Ammon's horn (tissue), 1 donor: ENCODE data around the gene CNP.
"Not testable (repeated sequence)": the region's sequence is repeated elsewhere in the genome, so short reads cannot be mapped to it uniquely, and the experiment has no call there.

ENCODE experiments used
- DNase-seq: peaks from one replicate; pipeline ENCODE4 v3.0.0-alpha.2; 2016; ENCODE audit warnings: low spot score

The CNP gene

DNA sequence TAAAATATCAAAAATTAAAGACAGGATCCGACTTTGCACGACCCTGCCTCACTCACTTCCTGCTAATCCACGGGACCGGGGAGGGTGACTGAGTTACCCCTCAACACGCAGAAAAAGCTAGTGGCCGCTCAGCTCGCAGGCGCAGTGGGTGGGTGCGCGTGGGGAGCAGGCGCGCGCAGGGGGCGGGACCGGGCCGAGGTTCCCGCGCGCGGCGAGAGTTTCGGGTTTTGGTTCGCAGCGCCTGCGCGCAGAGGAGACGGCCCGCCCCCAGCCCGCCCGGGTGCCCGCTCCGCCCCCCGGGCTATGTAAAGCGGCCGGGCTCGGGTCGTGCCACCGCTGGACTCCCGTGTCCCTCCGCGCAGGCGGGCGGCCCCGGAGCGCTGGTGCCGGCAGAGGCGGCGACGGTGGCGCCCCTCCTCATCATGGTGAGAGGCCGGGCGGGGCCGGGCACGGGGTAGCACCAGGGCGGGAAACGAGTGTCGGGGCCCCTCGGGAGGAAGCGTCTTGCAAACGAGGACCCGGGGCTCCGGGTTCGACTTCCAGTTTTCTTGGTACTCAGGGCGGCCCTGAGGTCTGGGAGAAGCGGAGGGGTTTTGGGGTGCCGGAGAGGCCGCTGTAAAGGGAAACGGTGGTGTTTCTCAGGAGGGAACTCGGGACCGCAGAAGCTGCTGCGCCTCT, at the start of gene CNP:
TSS of gene CNP (plus strand) at position 333 of the 678 bp plus-strand sequence. CDS start at position 423, 90 bp downstream.
- peak; percentile 92 for DNase-seq

DNA sequence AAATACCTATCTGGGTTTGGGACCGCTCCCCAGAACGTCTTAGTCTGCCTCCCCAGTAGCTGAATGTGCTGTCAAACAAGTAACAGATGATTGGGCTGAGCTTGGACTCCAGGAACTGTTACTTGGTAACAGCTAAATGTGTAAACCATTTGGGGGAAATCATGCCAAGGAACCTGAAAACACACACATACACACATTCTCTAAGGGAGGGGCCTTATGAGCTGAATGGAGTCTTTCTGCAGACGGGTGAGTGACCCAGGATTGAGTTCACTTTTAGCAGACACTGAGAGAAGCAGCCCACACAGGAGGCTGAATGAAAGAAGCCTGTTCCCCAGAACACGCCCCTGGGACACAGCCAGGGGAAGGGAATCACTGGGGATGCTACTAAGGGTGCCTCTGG, 49.4 kb upstream of the CNP start:
- peak; percentile 77 for DNase-seq

DNA sequence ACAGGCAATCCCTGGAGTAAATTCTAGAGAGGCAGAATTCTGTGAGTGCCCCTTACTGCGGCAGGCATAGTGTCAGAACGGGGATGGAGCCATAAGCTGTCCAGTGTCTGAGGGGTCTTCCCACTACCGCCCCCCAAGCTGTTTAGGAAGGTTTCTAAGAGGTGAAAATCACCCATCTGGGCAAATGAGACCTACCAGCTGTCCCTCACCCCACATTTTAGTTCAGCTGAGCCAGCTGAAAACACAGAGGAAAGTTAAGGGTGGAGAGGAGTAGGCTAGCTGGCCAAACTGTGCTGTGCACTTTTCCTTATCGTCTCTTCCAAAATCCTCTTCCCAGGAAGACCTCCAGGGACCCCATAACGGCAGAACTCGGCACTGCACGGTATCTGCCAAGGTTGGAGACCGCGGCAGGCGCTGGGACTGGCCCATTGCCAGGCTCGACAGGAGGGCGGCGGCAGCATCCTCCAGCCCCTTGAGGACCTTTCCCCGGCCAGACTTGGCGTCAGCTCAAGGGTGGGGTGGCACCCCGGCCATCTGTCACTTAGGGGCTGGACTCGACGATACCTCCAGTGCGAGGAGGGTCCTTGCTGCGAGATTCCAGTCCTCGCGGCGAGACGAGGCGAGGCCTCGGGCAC, 48.8 kb upstream of the CNP start:
- DNase-seq = peak; percentile 35

DNA sequence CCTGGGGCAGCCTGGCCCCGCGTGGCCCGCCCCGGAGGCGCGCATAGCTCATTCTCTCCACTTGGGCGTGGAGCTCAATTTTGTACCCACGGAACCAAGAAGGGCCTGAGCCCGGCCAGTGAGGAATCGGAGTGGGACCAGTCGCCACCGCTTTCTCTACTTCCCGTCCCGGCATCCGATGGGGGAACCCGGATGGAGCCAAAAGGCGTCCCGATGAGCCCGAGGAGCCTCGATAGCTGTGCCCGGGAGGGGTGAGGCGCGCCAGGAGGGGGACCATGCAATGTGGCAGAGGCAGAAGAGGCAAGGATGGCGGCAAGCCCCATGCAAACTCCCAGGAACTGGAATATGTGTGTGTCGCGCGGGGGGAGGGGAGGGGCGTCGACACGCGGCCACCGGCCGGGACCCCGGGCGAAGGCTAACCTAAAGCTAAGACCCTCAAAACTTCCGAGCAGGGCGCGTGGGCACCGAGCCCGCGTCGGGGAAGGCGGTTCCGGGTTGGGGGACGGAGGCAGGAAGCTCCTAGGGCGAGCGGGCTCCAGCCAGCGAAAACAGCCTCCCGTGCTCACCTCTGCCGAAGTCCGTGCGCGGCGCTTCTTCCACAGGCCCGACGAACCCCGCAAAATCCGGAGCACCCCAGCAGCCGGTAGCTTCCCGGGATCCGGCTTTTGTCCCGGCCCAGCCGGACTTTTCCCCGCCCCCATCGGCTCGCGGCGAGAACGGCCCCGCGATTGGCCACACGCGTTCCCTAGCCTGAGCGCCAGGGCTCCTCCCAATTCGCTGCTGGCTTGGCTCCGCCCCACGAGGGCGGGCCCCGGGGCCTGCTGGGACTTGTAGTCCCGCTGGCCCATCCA, 48.1 kb upstream of the CNP start, which contains the start of gene ACLY:
TSS of gene ACLY (minus strand) at position 638 of the 851 bp plus-strand sequence. CDS start 5,078 bp downstream, outside the sequence.
- peak; percentile 96 for DNase-seq

DNA sequence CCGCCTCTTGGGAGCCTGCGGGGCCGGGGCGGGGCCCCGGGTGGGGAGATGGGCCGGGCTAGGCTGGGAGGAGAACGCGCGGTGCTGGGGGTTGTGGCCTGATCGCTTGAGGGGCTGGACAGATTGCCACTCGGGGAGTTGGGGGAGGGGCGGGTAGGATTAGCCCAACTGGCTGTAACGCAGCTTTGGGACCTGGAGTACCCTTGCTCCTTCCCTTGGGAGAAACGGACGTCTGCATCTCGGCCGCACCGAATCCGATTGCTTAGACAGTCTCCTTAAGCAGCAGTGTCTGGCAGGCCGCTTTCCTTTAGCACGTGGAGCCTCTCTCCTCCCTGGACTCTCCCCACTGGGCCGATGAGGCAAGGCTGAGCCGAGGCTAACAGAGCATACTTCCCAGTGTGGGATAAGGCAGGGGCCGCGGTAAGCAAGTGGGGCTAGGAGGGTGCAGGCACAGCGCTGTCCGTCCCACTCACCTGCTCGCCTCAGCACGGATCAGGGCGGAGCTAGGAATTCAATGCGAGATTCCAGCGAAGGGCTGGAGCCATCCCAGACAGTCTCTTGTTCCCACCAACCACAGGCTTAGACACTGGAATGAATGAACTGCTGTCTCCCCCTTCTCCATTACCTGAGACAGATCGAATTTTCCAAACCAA, 47.3 kb upstream of the CNP start:
- DNase-seq = no peak

DNA sequence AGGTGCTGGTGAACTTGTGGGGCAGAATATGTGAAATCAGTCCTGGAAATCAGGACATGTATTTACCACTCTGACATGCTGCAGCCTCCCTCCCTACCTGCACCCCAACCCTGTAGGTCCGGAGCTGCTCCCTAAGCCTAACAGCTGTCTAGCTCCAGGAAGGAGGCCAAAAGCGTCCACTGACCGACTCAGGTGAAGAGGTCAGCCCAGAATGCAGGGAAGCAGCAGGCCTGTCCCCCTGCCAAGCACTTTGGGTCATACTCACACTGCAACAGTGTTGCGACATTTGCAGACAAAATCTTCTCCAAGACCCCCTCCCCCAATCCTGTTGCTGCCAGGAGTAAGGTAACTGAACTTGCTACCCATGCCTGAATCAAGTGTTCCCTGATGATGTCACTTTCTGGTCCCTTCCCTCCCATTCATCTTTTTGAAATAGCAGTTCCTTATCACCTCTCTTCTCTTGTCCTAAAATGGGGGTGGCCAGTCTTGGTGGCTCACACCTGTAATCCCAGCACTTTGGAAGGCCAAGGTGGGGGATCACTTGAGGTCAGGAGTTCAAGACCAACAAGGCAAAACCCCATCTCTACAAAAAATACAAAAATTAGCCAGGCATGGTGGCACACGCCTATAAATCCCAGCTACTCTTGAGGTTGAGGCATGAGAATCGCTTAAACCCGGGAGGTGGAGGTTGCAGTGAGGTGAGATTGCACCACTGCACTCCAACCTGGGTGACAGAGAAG, 46.6 kb upstream of the CNP start:
- no peak for DNase-seq

DNA sequence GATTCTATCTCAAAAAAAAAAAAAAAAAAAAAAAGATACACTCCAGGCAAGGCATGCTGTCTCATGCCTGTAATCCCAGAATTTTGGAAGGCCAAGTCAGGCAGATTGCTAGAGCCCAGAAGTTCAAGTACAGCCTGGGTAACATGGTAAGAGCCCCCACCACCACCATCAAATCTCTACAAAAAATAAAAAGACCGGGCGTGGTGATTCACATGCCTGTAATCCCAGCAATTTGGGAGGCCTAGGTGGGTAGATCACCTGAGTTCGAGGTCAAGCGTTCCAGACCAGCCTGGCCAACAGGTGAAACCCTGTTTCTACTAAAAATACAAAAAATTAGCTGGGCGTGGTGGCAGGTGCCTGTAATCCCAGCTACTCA, 46.0 kb upstream of the CNP start:
- no peak for DNase-seq

DNA sequence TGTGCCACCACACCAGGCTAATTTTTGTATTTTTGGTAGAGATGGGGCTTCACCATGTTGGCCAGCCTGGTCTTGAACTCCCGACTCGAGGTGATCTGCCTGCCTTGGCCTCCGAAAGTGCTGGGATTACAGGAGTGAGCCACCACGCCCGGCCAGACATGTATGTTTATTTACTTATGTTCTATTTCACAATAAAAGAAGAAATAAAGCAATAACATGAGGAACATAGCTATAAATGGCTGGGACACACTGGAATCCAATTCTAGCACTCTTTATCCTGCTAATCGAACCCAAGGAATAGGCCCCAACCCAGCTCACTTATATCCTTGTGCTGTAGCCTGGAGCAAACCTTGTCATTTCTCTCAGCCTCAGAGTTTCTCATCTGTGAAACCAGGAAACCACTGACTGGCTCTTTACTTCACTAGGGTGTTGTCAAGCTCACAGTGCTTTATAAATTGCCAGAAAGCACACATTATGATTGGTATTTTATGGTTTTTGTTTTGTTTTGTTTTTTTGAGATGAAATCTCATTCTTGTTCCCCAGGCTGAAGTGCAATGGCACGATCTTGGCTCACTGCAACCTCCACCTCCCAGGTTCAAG, 40.5 kb upstream of the CNP start:
- no peak for DNase-seq

DNA sequence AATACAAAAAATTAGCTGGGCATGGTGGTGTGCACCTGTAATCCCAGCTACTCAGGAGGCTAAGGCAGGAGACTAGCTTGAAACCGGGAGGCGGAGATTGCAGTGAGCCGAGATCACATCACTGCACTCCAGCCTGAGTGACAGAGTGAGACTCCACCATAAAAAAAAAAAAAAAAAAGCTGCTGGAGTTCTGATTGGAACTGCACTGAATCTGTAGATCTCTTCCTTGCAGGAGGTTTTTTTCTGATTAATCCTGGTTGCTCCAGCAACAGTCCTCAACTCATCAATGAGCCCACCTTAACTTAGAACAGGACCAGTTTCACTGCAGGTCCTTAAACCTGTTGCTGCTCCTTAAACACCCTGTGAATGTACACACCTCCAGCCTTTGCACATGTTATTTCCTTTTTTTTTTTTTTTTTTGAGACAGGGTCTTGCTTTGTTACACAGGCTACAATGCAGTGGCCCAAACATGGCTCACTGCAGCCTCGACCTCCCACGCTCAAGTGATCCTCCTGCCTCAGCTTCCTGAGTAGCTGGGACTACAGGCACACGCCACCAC, 37.8 kb upstream of the CNP start:
- DNase-seq = no peak

DNA sequence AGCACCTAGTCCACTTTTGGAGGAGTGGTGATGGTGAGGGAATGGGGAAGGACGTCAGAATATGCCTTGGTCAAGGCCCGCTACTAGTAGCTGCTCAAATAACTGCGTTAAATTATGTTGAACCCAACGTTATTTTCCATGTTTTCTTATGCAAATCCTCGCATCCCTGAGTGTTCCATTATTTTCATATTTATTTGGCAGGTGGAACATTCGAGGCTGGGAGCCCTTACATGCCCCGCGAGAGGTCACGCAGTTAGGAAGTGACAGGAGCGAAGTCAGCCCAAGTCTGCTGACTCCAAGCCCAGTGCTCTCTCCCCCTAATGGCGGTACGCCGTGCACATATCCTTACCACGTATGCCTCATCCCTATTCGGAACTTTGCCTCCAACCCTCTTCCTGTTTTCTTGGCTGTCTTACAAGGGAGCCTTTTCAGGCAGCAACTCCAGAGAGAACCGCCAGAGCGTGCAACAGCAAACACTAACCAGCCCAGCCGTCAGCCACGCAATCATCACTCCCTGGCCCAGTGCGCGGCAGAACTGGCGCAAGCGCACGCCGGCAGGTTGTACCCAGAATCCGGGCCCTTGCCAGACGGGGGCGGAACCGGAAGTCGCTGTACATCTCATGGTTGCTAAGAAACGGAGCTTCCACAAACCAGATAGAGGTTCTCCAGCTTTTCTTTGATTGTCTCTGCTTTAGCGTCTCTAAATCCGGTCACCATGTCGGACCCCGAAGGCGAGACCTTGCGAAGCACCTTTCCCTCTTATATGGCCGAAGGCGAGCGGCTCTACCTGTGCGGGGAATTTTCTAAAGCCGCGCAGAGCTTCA, 36.4 kb upstream of the CNP start, which contains the start of gene ODAD4:
TSS of gene ODAD4 (plus strand) at position 609 of the 824 bp plus-strand sequence. CDS start at position 716, 107 bp downstream.
- peak; percentile 97 for DNase-seq

DNA sequence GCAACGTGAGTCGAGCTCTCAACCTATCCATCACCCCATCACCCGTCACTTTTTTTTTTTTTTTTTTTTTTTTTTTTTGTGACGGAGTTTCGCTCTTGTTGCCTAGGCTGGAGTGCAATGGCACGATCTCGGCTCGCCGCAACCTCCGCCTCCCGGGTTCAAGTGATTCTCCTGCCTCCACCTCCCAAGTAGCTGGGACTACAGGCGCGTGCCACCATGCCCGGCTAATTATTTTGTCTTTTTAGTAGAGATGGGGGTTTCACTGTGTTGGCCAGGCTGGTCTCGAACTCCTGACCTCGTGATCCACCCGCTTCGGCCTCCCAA, 35.8 kb upstream of the CNP start:
- not testable (repeated sequence) for DNase-seq

DNA sequence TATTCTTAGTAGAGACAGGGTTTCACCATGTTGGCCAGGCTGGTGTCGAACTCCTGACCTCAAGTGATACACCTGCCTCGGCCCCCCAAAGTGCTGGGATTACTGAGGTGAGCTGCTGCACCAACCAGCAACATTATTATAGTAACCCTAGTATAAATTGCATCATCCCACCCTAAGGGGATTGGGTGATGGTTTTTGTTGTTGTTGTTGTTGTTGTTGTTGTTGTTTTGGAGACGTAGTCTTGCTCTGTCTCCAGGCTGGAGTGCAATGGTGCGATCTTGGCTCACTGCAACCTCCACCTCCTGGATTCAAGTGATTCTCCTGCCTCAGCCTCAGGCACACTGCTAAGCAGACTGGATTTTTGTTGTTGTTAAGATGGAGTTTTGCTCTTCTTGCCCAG, 34.9 kb upstream of the CNP start:
- not testable (repeated sequence) for DNase-seq

DNA sequence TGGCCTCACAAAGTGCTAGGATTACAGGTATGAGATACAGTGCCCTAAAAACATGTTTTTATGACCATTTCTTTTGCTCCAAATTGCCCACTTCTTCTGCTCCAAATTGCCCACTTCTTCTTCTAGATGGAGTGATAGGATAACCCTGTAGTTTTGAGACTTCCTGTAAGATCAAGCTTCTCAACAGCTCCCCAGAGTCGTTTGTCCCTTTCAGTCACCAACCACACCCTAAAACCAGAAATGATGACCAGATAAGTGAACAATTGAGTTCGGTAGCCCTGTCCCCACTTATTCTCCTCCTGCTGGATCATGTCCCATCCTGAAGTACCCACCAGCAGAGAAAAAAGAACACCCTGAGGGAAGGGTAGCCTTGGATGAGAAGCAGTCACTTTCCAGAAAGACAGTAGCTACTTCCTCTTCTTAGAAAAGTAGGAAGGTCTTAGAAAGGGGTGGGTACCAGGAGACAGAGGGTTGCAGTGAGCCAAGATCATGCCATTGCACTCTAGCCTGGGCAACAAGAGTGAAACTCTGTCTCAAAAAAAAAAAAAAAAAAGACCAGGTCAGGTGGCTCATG, 33.7 kb upstream of the CNP start:
- peak; percentile 28 for DNase-seq

DNA sequence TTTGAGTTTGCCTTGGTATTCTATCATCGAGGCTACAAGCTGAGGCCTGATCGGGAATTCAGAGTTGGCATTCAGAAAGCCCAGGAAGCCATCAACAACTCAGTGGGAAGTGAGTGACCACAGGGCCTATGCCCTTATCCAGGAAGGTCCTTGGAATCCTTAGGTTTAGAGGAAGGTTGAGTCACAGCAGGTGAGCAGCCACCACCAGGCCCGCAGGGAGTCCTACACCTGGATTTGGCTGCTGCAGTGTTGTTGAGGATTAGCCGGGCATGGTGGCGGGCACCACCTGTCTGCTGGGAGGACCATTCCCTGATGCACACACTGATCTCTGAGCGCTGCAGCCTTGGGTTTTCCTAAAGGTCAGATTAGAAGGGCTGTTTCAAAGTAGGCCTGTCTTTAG, 31.0 kb upstream of the CNP start:
- no peak for DNase-seq

DNA sequence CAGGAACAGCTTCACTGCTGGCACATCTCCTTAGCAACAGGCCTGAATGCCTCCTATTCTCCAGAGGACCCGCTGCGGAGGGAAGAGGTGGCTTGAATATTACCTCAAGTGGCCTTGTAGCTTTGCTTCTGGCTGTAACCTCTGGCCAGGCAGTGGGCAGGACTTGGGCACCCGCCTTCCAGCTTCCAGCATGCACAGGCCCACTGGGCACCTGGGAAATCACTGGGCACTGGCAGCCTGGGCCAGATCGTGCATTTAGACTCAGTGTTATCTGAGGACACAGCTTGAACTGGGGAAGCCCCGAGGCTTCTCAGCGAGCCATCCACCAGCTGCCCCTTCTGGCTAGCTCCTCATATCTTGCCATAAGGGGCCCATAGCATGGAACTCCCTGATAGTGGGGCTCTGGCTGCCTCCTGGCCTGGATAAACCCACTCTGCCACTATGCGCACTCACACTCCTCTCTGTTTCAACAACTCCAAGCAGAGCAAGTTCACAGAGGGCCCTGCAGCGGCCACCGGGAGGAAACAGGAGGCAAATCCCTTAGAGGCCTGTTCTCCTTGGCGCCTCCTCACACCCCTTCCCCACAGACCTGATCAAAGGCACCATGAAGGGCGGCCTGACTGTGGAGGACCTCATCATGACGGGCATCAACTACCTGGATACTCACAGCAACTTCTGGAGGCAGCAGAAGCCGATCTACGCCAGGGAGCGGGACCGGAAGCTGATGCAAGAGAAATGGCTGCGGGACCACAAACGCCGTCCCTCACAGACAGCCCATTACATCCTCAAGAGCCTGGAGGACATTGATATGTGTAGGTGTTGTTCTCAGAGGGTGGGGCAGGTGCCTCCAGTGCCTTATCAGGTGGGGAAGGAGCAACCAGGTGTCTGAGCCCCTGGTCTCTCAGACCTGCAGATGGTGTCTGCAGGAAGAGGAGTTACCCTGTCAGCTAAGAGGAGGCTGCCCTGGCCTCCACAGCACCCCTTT, 28.3 kb upstream of the CNP start:
- no peak for DNase-seq

DNA sequence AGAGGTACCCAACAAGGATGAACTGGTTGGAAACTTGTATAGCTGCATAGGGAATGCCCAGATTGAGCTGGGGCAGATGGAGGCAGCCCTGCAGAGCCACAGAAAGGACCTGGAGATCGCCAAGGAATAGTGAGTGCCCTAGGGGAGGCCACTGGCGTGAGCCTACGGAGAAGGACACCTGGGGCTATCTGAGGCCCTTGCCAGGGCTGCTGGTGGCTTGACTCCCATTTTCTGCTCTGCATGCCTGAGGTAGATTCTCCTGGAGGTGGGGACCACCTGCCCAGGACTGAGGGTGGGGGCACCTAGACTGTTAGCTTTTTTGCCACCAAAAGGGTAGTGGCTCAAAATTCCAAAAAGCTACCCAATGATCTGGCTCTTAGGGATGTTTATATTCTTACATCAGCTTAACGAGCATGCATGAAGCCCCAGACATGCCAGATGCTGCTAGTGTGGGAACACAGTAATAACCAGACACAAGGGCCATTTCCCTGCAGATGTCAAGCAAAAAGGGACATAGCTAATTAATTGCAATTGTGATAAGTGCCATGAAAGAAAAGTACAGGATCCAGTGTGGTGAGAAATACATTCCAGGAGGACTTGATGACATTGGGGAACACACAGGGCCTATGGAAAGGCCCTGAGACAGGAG, 27.4 kb upstream of the CNP start:
- no peak for DNase-seq

DNA sequence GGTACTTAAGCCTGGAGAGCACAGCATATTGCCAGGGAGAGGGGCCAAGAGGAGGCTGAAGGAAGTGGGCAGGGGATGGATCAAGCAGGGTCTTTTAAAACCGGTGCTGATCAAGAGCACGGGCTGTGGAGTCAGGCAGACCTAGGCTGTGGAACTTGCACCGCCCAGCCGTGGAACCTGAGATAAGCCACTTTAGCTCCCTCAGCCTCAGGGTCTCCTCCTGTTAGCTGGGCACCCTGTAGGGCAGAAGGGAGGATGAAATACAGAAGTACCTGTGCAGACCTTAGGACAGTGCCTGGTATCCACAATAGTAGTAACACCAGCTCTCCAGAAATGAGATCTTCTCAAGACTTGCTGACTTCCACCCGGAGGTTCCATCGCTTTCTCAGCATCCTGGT, 26.9 kb upstream of the CNP start:
- DNase-seq = no peak

DNA sequence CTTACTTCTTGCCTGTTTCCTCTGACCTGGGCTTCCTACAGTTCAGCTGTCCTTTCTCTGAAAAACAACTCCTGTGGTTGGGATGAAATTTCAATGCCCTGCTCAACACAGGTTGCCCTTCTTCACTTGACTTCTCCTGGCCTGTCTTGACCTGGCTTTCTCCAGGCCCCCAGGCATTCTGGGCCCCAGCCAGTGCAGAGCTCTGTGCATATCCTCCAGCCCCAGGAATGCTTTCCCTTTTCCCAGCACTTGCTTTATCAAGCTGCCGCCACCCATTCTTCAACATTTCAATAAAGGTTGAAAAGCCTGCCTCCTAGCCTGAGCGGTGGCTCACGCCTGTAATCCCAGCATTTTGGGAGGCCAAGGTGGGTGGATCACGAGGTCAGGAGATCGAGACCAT, 25.4 kb upstream of the CNP start:
- DNase-seq = no peak
